HG03354 (cell line): ENCODE data around the gene MARK3.
"Not testable (repeated sequence)": the region's sequence is repeated elsewhere in the genome, so short reads cannot be mapped to it uniquely, and the experiment has no call there.

Experiments
- ATAC-seq: cut with Tn5 transposase; IDR thresholded peaks from one replicate; pipeline ENCODE4 v1.9.1; 2021; ENCODE audit warnings: mild to moderate bottlenecking; ENCODE audit not compliant: unreplicated experiment, poor library complexity, severe bottlenecking

Gene MARK3

DNA sequence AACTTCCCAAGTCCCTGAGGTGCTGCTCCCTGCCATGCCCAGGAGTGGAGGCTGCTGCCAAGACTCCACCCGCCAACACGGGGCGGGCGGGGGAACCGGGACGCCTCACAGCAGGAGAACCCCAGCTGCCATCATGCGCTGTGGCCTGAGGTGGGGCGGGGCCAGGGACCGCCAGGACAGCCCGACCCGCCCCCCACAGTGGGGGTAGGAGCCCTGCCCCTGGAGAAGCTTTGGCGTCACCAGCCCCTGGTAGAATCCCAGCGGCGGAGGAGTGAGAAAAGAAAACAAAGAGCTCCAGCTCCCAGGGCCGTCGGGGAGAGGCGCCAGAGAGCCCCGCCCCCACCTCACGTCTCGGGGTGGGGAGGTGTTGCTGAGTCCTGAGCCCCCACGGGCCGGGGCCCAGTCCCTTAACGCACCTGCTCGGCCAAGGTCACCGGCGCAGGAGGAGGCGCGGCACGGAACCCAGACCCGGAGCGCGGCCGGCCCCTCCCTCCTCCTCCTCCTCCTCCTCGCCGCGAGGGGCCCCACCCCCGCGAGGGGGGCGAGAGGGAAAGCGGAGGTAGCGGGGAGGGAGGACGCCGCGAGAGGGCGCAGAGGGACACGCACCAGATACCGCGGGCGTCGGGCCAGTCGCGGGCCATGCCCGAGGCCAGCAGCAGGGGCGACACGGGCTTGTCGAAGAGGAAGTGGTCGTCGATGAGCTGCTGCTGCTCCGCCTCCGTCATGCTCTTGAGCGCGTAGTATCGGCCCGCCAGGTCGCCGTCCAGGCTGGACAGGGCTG lies 135.6 kb downstream of the MARK3 start:
- ATAC-seq = peak; percentile 37

DNA sequence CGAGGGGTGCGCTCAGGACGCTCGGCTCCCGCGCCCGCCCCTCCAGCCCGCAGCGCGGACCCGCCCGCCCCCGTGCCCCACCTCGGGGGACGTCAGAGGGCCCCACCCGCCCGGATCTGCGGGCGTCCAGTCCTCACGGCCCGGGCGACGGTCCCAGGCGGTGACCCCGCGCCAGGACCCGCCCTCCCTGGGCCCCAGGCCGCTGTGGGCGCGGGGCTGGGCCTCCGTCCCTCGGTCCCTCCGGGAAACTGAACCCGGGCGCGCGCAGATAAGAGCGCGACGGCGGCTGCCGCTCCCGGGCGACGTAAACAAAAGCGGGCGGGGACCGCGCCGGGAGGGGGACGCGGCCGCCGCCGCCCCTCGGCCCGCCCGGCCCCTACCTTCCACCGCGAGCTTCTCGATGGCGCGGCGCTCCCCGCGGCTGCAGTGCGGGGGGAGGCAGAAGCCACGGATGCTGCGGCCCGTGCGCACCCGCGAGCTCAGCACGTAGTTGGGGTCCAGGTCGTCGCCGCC lies 136.3 kb downstream of the MARK3 start:
- ATAC-seq = no peak

DNA sequence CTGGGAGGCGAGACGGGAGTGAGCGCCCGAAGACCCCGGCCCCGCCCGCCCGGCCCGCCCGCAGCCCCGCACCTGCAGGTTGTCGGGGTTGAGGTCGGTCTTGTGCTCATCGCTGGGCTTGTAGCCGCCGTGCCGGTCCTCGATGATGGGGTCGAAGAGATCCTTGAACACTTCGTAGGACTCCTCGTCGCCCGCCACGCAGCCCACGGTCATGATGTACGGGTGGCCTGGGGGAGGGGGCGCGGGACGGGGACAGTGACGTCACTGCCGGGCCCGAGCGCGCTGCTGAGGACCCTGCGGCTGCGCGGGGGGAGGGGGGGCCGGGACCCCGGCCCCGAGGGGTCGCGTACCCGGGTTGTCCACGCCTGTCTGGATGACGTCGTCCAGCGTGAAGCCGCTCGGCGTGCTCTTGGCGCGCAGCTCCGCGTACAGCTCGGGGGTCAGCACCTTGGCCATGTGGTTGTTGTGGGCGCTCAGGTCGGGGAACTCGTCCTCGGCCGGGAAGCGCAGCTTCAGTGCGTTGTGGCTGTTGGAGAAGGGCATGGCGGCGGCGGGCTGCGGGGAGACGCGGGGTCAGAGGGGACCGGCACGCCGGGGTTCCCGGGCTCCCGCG lies 136.8 kb downstream of the MARK3 start:
- no peak for ATAC-seq

DNA sequence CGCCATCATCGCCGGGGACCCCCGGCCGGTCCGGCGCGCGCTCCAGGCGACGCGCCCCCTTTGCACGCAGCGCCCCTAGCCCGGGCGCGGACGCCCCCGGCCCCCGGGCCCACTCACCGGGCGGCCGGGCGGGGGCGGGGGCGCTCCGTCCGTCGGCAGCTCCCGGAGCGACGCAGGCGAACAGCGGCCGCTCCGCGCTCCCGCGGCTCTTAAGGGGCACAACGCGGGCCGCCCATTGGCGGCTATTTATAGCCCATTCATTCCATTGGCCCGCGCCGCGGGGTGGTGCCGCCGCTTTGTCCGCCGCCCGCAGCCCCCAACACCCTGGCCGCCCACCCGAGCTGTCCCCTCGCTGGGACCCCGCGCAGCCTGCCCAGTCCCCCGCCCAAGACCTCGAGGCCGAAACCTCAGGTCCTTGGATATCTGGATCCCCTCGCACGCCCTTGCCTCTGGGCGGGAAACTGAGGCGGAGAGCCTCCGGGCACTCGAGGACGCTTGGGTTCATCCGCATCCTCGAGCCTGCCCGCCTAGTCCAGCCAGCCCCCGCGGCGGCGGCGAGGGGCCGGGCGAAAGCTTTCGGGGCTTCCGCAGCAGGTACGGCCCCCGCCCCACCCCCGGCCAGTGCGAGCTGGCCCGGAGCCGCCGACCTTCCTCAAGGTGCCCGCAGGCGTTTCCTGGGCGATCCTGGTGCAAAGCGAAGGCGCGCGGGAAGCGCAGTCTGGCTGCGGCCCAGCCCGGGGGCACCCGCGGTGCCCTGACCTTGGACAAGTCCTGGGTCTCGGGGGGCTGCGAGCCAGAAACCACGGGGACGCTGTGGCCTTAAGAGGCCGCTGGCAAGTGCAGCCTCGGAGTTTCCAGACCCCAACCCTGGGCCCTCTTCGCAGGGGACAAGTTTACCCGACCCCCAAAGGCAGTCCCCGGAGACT lies 137.7 kb downstream of the MARK3 start, which contains the start of gene CKB:
CKB (minus strand) TSS at position 182 of the 926 bp plus-strand sequence. CDS start 337 bp downstream, outside the sequence.
- no peak for ATAC-seq

DNA sequence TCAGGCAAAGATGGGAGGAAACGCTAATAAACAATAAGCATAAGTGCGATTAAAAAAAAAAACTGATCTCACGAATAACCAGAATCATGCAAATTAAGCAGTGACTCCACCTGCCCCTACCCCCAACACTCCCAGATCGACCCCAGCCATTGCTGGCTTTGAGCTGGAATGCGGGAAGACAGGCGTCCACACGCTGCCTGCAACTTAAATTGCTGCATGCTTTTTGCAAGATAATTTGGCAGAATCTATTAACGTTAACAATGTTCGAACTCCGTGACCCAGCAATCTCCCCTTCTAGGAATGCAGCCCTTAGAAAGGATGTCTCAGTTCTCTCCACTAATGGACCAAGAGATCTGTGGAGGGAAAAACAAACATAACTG lies 138.3 kb downstream of the MARK3 start:
- no peak for ATAC-seq

DNA sequence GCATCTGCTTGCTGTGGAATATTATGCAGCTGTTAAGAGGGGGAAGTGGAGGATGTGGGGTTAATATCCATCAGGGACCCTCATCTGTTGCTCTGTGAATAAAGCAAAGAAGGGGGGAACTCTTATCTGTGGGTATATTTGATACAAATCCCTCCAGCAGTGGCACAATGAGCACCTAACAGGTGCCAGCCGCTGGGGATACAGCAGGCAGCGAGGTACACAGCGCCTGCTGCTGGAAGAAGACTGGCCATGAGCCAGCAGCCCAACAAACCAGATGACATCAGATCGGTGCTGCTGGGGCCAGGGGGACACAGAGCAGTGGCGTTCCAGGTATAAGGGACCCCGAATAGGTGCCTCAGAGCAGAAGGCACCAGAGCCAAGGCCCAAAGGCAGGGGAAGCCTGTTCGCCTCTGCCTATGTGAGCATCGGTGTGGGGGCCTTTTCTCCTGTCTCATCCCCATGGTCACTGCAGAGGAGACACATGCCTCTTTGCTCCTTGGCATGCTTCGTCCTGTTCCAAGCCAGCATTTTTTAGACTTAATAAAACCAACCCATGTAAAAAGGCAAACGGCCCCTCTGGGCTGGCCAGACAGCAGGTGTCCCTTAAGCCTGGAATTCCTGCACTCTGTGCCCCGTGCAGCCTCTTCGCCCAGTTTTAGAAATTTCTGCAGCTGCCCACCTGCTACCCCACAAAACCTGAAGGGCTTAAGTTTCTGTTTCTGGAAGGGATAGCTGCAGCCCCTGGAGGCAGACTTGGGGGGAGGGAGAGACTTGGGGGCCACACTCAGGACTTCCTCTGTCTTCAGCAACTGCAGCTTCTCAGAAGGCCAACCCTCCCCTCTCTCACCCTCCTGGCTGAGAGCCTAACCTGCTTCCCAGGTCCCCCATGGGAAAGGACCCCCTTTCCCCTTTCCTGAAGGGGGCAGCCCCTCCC lies 139.1 kb downstream of the MARK3 start:
- no peak for ATAC-seq

DNA sequence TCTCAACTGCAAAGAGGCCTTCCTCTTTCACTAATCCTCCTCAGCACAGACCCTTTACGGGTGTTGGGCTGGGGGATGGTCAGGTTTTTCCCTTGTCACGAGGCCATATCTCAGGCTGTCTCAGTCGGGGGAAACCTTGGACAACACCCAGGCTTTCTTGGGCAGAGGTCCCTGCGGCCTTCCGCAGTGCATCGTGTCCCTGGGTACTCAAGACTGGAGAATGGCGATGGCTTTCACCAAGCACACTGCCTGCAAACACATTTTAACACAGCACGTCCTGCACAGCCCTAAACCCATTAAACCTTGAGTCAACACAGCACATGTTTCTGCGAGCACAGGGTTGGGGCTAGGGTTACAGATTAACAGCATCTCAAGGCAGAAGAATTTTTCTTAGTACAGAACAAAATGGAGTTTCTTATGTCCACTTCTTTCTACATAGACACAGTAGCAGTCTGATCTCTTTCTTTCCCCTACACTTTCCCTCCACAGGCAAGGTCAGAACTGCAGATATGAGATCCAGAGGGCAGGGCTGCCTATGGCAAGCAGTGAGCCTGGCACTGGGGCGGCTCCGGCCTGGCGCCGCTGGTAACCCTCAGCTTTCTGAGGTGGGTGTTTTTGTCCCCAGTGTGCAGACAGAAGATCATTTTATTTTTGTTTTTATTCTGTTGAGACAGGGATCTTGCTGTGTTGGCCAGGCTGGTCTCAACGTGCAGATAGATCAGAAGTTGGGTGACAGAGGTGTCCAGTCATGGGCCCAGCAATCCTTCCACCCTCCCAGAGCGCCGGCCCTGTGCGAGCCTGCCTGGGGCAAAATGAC lies 140.4 kb downstream of the MARK3 start:
- ATAC-seq = not testable (repeated sequence)

DNA sequence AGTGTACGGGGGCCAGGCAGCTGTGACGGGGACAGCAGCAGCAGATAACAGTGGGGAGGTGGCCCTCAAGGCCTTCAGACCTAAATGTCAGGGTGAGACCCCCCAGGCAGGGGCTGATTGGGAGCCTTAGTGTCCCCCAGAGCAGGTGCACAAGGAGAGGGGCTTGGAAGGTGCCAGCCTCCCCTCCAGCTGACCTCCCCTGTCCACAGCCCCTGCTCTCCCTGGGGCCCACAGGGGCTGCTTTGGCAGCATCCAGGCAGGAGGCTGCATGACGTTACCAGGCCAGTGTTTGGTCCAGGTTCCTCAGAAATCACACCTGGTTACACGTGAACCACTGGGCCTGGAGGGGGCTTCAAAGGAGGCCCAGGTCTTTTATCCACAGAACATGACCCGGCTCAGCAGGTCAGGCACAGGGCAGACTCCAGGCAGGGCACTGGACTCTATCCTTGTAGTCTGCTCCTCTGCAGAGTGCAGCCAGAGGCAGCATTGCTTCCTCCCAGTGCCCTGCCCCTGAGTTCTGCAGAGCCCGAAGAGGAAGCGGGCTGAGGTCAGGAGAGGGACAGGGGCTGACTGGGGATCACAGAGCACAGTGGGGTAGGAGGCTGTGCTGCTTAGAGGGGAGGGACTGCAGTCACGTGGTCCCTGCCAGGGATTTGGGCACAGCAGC lies 141.2 kb downstream of the MARK3 start:
- ATAC-seq = no peak

DNA sequence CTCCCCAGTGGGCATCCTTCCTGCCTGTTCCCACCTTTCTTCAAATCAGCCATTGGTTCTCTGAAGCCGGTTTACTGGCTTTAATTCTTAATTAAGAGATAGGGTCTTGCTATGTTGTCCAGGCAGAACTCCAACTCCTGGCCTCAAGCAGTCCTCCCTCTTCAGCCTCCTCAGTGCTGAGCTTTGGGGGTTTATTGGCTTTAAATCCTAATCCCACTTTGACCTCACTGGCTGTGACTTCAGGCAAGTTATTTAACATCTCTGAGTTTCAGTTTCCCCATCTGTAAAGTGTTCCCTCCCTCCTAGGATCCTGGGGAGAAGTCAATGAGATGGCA lies 141.7 kb downstream of the MARK3 start:
- no peak for ATAC-seq

DNA sequence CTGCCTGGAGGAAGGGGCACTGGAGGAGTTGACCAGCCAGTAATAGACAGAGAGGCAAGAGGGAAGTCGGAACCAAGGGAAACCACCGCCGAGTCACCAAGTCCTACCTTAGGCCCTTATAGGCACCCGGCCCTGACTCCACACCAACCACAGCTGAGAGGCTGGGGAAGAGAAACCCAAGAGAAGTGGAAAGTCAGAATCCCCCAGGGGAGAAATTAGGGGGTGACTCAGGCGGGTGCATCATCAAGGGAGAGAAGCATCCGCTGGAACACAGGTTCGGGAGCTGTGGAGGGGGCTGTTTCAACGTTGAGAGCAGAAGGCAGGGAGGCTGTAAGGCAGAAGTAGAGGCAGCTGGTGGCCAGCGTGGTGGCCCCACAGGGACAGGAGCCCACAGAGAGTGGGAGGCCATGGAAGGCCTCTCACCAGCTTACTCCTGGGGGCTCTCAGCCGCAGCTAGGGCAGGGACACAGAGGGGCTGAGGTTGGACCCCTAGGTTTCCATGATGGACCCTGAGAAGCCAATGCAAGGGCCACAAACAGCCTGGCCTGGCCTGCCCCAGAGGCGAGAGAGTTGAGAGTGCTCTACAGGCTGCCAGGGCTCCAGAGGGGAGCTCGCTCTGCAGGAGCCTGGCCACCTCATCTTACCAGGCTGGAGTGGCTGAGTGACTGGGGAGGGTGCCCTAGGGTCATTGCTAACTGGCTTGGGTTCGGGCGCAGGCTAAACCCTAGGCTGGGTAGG lies 142.4 kb downstream of the MARK3 start:
- ATAC-seq = peak; percentile 67

DNA sequence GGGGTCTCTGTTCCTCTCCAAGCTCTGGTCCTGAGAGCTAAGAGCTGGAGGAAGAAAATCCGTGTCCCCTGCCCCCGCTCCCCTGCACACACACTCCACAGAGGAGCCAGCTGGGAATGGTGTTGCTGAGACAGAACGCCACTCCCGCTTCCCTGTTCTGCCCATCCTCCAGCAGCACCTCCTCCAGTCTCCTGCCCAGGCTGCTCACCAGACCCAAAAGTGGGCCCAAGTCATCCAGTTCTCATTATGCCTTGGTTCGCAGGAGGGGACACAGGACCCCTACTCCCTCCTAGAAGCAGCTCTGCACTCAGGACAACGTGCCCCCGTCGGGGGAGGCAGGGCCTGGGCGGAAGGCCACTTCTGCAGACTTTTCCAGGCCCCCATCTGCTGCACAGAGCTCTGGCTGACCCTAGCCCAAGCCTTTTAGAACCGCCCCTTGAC lies 143.0 kb downstream of the MARK3 start:
- ATAC-seq = no peak

DNA sequence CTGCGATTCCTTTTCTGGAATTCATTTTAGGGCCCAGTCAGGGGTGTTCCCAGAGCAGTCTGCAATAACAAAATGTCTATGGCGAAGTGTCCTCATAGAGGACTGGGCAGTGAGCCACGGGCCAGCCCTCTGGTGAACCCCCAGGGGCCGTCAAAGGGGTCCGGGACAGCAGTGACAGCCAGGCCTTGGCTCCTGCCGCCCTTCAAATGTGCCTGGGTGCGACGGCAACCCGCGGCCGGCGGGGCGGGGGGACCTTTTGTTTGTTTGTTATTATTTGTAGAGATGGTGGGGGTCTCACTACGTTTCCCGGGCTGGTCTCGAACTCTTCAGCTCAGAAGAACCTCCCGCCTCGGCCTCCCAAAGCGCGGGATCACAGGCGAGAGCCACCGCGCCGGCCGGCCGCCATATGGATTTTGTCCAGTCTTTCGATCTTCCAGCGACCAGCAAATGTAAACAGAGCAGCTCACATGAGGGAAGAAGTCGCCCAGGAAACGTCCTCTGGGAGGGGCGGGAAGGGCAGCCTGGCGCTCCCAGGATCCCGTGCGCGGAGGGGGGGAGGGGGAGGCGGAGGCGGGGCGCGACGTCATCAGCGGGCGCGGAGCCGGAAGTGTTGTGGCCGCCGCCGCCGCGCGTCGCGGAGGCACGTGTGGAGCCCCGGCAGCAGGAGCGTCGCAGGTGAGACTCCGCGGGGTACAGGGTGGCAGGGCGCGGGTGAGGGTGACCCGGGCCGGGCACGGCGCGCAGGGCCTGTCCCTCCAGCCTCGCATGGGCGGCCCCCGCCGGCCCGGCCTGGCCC lies 143.6 kb downstream of the MARK3 start, which contains the start of gene TRMT61A:
TRMT61A (plus strand) TSS at position 610 of the 796 bp plus-strand sequence. CDS start 783 bp downstream, outside the sequence.
- peak; percentile 51 for ATAC-seq

DNA sequence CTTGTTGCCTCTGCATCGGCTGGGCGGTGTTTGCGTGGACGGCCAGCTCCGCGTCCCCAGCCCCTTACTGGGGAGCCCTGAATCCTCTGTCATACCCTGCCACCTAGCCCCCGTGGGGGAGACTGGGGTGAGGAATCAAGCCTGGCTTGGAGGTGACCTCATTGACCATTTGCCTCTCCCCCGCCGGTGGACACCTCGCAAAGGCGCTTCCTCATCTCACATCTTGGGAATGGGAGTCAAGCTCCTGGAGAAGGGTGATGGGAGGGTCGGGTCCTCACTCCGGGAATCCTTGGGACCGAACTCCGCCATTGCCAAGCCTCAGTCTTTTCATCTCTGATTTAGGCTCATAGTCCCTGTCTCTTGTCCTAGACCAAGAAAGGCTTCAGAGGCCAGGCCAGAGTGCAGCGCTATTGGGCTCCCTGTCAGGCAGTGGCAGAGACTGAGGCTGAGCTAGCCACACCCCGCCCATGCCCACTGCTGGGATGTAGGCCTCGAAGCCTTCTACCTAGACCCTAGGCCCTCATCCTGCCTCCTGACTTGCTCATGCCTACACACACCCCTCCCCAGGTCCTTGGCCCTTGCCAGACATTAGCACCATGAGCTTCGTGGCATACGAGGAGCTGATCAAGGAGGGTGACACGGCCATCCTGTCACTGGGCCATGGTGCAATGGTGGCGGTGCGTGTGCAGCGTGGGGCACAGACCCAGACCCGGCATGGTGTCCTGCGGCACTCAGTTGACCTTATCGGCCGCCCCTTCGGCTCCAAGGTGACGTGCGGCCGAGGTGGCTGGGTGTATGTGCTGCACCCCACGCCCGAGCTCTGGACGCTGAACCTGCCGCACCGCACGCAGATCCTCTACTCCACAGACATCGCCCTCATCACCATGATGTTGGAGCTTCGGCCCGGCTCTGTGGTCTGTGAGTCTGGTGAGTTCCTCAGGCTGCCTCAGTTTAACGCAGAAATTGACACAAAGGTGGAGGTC lies 144.5 kb downstream of the MARK3 start:
- ATAC-seq = peak; percentile 4

DNA sequence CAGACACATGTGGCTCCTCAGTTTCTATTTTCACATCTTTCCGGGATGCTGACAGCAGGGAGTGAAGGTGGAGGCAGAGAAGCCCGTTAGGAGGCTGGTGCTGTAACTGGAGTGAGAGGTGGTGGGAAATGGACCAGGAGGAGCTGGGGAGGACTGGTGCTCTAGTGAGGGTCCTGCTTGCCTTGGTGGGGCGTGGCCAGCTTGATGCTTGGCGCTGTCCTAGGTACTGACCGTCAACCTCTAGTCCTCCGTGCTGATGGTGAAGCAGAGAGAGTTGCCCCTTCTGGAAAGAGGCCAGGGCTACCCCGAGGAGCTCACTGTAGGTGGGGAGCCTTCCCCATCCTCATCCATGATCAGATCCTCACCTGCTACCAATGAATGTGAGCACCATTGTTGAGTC lies 145.2 kb downstream of the MARK3 start:
- no peak for ATAC-seq

DNA sequence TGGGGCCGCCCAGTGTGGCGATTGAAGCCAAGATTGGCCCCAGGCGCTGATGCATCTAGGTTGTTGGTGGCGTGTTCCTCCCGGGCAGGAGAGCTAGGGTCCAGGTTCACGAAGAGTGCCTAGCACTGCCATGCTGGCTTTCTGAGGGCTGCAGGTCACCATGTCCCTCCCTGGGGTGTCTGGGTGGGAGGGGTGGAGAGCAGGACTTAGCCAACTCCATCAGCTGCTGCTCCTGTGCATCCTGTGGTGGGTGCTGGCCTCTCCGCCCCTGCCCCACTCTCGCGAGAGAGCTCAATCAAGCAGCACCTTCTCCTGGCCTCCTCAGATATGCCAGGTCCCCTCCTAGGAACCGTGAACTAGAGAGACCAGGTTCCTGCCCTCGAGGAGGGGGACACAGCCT lies 145.6 kb downstream of the MARK3 start:
- ATAC-seq = no peak
